Measurements from ENCODE around the gene KLHL17.
"Not testable (repeated sequence)": the region's sequence is repeated elsewhere in the genome, so short reads cannot be mapped to it uniquely, and the experiment has no call there.

The KLHL17 gene

DNA sequence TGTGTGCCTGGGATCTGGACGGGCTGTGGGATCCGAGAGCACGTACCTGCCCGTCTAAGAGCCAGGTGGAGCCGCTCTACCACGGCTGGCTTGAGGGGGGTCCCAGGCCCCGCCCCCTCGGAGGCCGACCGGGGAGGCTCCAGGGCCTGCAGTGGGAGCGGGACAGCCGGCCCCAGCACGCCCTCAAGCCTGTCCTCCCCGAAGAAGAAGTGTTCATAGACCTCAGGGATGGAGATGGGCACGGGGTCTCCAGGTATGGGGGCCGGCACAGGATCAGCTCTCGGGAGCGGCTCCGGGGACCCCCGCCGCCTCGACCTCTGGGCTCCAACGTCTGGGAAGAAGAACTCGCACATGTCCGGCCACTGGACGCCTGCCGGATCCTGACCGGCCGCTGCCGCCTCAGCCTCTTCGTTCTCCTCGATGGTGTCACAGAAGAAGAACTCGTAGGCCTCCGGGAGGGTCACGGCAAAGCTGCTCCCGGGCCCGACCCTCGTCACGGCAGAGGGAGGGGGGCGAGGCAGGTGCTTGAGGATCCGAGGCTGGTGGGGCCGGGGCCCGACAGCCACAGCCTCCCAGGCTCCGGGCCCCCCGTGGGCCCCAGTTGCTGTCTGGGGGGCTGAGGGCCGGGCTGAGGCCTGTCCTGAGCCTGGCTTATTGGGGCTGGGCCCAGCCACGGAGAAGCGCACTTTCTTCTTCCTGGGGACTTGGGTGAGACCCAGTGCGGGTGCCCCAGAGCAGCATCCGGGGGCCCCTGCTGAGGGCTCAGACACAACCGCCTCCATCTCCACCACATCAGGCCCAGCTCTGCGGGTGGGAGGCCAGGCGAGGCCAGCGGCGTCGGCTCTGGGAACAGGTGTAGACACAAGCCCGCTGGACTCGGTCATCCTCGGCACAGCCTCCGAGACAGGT, 18.7 kb downstream of the KLHL17 start:
- in situ Hi-C loops (cut with MboI; ENCODE audit: low sequenced_read_pairs) = no loop called here

DNA sequence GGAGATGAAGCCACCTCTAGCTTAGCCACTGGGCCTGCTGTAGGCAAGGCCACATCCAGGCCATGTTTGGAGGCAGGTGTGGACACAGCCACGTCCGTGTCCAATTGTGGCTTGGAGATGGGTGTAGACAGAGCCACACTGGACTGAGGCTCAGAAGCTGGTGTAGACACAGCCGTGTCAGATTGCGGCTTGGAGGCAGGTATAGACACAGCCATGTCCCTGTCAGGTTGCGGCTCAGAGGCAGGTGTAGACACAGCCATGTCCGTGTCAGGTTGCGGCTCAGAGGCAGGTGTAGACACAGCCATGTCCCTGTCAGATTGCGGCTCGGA, 19.3 kb downstream of the KLHL17 start:
- in situ Hi-C loops (cut with MboI; ENCODE audit: low sequenced_read_pairs) = no loop called here

DNA sequence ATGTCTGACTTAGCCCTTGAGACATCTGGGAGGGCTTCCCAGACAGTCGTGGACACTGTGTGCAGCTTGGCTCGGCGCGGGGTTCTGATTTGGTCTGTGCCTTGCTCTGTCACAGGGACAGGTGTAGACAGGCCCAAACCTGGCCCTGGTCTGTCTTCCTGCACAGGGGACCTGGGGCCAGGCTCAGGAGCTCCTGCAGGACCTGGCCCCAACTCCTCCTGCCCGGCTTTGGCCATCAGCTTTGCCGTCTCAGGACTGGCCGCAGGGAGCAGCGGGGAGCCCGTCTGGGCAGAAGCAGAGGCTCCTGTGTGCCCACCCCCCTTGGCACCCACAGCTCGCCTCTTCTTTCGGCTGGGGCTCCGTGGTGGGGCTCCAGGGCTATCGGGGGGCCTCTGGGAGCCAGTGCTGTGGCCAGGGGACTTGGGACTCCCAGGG, 19.8 kb downstream of the KLHL17 start:
- in situ Hi-C loops (cut with MboI; ENCODE audit: low sequenced_read_pairs) = no loop called here

DNA sequence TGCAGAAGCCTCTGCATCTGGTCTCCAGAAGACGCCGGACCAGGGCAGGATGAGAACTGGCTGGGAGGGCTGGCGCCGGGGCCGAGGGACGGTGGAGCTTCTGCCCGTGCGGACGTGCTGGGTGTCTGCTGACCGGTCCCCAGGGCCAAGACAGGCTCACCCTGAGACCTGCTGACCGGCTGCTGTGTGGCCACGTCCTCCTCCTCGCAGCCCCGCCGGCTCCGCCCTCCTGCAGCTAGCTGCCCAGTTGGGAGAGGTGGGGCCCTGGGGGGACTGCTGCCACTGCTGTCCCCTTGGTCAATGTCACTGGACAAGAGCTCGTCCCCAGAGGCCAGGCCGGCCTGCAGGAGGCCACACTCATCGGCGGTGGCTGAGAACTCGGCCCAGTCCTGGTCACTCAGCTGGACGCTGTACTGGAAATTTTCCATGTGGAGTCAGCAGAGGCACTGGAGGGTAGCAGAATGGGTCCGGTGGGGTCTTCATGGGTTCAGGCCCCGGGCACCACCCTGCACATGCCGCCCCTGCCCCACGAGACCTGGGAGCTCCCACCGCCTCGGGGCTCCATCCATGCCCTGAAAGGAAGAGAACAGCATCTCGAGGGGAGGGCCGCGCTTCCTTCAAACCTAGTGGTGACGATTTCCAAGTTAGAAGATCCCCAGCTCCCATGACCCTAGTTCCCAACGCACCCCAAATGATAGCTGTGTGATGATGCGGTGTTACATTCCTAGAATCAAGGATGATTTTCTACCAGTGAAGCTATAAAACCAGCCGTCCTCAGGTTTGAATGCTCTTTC, 20.4 kb downstream of the KLHL17 start:
- in situ Hi-C loops (cut with MboI; ENCODE audit: low sequenced_read_pairs) = no loop called here

DNA sequence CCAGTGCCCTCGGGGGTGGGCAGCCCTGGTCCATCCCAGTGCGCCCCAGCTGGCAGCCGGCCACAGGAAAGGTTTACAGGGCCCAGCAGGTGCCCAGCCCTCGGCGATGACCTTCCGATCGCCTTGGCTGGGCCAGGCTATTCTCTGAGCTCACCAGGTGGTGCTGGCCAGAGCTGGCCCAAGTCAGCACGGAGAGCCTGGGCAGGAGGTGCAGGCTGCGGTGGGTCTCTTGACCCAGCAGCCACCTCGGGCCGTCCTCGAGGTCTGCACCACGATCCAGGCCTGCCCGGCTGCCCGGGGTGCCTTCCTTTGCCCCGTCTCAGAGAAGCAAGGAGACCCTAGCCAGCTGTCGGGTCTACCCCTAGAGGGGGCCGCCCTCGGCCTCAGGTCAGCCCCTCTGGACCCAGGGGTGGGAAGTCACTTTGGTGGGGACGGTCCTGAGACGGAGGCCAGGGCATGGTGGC, 21.1 kb downstream of the KLHL17 start:
- in situ Hi-C loops (cut with MboI; ENCODE audit: low sequenced_read_pairs) = no loop called here

DNA sequence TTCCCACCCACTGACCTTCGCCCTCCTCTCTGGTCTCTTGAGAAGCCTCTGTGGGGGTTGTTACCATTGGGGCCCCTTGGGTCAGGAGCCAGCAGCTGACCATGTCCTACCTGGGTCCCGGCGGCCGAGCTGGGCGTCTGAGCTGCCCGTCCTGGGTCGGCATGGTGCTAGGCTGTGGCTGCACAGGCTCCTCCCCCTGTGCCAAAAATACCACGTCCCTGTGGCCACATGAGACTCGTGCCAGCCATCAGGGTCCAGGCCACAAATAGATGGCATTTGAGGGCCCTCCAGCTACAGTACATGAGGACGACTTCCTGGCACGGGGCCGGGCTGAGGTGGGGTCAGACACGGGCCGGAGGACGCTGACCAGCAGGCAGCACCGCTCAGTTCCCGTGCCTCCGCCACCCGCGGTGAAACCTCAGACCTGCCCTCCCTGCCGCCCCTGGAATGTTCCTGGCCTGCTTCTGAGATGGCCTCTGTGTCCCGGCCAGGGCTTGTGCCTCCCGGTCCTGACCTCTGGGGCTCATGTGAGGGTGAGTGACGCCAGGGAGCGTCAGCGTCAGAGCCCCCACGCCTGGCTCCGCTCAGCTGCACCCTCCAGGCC, 21.7 kb downstream of the KLHL17 start, which contains the start of gene PERM1:
Gene PERM1, minus strand, starts transcription at position 139 of the 604 bp plus-strand sequence. CDS start 1,064 bp downstream, outside the sequence.
- in situ Hi-C loops (cut with MboI; ENCODE audit: low sequenced_read_pairs) = no loop called here

DNA sequence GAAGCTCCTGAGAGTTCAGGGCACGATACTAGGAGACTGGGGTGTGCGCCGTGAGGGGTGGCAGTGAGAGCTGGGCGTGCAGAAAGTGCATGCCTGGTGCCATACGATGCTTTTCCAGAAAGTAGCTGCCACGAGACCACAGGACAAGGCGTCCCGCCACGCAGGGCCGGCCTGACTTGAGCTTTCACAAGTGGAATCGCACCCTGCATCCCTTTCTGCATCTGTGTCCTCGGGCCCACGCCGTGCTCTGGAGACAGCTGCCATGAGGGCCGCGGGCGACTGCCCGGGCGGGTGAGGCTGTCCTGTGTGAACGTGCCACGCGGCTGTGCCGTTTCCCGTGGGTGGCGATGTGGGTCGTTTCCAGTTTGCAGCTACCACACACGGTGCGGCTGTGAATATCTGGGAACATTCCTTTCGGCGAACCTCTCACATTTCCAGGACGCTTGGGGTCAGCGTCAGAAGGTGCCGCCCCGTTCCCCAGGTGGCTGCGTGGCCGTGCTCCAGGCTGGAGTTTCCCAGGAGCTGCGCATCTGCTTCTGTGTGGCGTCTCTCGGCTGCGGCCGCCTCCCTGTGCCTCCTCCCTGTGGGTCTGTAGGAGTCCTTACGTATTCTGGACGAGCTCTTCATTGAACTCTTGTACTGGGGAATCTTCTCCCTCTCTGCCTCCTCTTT, 22.5 kb downstream of the KLHL17 start:
- in situ Hi-C loops (cut with MboI; ENCODE audit: low sequenced_read_pairs) = no loop called here

DNA sequence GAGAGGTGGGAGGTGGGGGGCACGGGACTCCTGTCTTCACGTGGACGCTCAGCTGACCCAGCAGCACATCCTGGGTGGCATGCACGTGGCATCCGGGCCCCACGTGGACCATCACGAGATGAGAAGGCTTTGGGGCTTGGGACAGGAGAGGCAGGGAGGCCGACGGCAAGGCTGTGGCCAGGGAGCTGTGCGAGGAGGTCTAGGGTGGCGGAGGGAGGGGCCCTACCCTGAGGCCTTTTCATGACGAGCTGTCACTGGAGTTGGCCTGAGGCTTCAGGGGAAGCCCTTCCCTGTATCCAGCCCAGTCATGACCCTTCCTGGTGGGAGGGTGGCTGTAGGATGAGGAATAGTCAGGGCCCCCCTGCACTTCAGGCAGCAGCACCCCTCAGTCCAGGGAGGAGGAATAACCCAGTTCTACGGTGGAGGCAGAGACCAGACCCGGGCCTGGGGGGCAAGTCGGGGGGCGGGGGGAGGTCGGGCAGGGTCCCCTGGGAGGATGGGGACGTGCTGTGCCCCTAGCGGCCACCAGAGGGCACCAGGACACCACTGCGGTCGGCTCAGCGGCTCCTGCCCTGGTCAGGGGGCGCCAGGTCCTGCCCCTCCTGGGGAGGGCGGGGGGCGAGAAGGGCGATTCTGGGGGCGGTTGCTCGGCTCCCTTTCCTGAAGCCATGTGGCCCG, 23.6 kb downstream of the KLHL17 start:
- in situ Hi-C loops (cut with MboI; ENCODE audit: low sequenced_read_pairs) = no loop called here

DNA sequence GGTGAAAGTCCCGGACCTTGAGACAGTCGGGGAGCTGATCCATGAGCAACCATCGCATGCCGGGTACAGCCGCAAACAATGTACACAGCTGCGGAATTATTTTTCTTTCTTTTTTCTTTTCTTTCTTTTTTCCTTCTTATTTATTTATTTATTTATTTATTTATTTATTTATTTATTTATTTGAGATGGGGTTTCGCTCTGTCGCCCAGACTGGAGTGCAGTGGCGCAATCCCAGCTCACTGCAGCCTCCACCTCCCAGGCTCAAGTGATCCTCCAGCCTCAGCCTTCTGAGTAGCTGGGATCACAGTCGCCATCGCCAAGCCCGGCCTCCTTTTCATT, 24.1 kb downstream of the KLHL17 start:
- in situ Hi-C loops (cut with MboI; ENCODE audit: low sequenced_read_pairs) = no loop called here

DNA sequence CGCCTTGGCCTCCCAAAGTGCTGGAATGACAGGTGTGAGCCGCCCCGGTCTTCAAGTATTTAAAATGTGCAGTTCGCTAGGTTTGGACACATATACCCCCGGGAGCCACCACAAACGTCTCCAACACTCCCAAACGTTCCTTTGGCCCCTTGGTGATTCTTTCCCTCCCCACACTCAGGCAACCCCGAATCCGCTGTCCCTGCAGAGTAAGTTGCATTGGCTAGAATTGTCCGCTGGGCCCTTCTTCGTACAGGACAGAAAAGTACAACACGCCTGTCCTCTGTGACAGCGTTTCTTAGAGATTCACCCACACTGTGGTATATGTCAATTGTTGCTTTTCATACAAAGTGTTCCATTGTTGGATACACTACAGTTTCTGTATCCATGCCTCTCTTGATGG, 24.7 kb downstream of the KLHL17 start:
- in situ Hi-C loops (cut with MboI; ENCODE audit: low sequenced_read_pairs) = no loop called here

DNA sequence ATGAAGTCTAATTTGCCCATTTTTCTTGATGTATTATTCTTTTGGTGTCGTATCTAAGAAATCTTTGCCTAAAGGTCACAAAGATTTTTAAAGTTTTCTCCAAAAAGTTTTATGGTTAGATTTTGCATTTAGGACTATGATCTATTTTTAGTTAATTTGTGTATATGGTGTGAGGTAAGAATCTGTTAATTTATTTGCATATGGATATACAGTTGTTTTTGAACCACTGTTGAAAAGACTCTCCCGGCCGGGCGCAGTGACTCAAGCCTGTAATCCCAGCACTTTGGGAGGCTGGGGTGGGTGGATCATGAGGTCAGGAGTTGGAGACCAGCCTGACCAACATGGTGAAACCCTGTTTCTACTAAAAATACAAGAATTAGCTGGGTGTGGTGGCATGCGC, 27.7 kb downstream of the KLHL17 start:
- in situ Hi-C loops (cut with MboI; ENCODE audit: low sequenced_read_pairs) = not testable (repeated sequence)

DNA sequence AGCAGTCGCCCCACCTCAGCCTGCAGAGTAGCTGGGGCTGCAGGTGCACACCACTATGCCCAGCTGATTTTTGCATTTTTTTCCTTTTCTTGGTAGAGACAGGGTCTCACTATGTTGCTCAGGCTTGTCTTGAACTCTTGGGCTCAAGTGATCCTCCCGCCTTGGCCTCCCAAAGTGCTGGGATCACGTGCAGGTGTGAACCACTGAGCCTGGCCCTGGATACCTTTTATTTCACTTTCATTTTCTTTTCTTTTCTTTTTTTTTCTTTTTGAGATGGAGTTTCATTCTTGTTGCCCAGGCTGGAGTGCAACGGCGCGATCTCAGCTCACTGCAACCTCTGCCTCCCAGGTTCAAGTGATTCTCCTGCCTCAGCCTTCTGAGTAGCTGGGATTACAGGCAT, 30.9 kb downstream of the KLHL17 start:
- in situ Hi-C loops (cut with MboI; ENCODE audit: low sequenced_read_pairs) = not testable (repeated sequence)

DNA sequence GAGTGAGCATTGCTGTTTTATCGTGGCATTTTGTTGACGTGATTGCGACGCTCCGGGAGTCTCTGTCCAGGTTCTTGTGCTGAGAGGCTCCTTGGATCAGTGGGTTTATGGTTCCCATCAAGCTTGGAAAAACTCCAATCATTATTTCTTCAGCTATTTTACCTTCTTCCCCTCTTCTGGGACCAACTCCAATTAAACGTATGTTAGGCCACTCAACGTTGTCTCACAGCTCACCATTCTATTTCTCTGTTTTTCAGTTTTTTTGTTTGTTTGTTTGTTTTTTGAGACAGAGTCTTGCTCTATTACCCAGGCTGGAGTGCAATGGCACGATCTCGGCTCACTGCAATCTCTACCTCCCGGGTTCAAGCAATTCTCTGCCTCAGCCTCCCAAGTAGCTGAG, 31.5 kb downstream of the KLHL17 start:
- in situ Hi-C loops (cut with MboI; ENCODE audit: low sequenced_read_pairs) = no loop called here

DNA sequence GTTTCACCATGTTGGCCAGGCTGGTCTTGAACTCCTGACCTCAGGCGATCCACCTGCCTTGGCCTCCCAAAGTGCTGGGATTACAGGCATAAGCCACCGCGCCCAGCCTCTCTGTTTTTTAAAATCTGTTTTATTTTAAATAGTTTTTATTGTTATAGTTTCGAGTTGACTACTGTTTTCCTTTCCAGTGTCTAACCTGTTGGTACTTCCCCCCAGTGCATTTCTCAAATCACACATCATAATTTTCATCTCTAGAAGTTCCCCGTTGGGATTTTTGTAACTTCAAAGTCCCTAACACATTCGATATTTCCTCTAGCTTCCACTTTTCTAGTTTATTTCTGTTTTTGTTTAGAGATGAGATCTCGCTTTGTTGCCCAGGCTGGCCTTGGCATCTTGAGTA, 32.0 kb downstream of the KLHL17 start:
- in situ Hi-C loops (cut with MboI; ENCODE audit: low sequenced_read_pairs) = no loop called here

DNA sequence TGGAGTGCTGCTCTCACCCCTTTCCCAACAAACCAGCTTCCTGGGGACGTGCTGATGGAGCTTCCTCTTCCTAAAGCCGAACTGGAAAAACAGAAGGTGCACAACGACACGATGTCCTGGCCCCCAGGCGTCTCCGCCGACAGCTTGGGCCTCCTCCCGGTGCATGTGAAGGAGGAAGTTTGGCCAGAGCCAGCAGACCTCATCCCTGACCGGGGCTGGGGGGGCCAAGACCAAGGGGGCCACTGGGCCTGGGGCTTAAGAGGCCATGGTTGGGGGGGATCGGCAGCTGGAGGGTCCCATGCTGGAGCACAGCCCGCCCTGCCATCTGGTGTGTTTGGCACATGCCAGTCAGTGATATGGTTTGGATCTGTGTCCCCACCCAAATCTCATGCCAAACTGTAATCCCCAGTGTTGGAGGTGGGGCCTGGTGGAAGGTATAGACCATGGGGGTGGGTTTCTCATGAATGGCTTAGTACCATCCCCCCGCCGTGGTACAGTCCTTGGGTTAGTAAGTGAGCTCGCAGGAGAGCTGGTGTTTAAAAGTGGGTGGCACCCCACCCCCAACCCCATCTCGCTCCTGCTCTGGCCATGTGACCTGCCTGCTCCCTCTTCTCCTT, 33.1 kb downstream of the KLHL17 start:
- in situ Hi-C loops (cut with MboI; ENCODE audit: low sequenced_read_pairs) = no loop called here

DNA sequence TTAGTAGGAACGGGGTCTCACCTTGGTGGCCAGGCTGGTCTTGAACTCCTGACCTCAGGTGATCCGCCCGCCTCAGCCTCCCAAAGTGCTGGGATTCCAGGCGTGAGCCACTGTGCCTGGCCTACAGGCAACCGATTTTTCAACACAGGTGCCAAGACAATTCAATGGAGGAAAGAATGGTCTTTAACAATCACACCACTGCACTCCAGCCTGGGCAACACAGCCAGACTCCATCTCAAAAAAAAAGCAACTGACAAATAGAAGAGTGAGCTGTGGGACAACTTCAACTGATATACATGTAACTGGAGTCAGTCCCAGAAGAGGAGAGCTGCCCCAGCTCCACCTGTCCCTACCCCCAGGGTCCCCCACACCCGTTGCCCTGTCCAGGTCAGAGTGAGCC, 34.2 kb downstream of the KLHL17 start:
- in situ Hi-C loops (cut with MboI; ENCODE audit: low sequenced_read_pairs) = not testable (repeated sequence)

DNA sequence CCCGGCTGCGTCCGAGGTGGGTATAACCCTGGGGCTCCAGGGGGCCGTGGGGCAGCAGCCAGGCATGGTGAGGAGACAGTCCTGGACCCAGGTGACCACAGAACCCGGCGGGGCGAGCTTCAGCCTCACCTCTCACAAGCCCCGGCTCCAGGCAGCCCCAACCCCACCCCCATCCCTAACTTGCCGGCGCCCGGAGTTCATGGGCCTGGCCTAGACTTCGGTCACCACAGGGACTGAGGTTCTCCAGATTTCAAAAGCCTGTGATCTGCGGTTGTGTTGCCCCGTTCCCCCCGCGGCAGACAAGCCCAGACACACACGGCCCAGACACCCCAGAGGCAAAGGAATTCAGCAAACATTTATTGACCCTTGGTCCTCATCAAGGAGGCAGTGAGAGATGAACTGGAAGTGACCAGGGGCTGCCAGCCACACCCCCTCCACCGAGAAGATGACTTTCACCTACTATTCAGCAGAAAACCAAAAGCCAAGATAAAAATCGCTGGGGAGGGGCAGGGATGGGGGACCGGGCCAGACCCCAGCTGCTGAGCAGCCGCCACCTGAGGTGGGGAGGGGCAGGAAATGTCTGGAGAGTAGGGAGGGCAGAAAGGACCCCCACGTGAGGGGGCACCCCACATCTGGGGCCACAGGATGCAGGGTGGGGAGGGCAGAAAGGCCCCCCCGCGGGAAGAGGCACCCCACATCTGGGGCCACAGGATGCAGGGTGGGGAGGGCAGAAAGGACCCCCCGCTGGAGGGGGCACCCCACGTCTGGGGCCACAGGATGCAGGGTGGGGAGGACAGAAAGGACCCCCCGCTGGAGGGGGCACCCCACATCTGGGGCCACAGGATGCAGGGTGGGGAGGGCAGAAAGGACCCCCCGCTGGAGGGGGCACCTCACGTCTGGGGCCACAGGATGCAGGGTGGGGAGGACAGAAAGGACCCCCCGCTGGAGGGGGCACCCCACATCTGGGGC, 35.6 kb downstream of the KLHL17 start:
- in situ Hi-C loops (cut with MboI; ENCODE audit: low sequenced_read_pairs) = no loop called here

DNA sequence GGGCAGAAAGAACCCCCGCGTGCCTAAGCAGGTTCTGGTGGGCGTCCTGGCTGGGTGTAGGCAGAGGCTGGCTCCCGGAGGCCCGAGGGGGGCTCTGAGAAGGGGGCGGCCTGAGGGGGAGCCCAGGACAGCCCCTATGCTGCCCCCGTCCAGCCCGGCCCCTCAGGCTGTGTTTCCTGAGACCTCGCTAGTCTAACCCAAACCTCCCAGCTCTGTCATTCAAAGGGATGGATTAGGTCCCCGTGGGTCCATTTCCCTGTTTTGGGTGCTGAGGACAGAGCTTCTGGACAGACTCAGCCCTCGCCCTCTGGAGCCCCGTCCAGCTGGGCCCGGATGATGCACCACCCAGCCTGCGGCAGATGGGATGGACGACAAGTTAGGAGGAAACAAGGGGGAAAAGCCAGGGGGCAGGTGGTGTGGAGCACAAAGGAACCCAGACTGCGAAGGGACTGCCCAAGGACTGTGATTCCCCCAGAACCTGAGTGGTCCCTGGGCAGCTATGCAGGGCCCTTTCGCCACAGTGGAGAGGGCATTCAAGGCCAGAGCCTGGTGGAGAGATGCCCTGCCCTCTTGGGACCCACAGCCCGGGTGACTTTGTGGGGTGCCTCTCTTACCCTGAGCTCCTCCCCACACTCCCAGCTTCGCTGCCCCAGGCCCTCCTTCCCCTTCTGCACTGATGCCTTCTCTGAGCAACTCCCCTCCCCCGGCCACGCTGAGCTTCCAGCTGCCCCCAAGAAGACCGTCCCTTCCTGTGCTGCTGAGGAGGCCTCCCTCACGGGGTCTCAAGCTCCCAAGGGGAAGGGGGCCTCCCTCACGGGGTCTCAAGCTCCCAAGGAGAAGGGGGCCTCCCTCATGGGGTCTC, 36.7 kb downstream of the KLHL17 start:
- in situ Hi-C loops (cut with MboI; ENCODE audit: low sequenced_read_pairs) = no loop called here
